NCI-H2029 (cell line): ENCODE measurements around the gene MARF1.
"Not testable (repeated sequence)": the region's sequence is repeated elsewhere in the genome, so short reads cannot be mapped to it uniquely, and the experiment has no call there.

Experiments used
- DNase-seq: peaks from one replicate; lab custom pipeline; 2025; lab: John Stamatoyannopoulos, UW

Gene MARF1, protein sequence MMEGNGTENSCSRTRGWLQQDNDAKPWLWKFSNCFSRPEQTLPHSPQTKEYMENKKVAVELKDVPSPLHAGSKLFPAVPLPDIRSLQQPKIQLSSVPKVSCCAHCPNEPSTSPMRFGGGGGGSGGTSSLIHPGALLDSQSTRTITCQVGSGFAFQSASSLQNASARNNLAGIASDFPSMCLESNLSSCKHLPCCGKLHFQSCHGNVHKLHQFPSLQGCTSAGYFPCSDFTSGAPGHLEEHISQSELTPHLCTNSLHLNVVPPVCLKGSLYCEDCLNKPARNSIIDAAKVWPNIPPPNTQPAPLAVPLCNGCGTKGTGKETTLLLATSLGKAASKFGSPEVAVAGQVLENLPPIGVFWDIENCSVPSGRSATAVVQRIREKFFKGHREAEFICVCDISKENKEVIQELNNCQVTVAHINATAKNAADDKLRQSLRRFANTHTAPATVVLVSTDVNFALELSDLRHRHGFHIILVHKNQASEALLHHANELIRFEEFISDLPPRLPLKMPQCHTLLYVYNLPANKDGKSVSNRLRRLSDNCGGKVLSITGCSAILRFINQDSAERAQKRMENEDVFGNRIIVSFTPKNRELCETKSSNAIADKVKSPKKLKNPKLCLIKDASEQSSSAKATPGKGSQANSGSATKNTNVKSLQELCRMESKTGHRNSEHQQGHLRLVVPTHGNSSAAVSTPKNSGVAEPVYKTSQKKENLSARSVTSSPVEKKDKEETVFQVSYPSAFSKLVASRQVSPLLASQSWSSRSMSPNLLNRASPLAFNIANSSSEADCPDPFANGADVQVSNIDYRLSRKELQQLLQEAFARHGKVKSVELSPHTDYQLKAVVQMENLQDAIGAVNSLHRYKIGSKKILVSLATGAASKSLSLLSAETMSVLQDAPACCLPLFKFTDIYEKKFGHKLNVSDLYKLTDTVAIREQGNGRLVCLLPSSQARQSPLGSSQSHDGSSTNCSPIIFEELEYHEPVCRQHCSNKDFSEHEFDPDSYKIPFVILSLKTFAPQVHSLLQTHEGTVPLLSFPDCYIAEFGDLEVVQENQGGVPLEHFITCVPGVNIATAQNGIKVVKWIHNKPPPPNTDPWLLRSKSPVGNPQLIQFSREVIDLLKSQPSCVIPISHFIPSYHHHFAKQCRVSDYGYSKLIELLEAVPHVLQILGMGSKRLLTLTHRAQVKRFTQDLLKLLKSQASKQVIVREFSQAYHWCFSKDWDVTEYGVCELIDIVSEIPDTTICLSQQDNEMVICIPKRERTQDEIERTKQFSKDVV (N-terminal part only)

GRCh38 chr16:15643048-15643945 is at the start of gene MARF1:
TSS of gene MARF1 (minus strand) at chr16:15643154. CDS start at chr16:15639233, 3,921 bp downstream.
- DNase-seq: peak; percentile 95

GRCh38 chr16:15692508-15692907 is 49.6 kb upstream of the MARF1 start:
- DNase-seq: not testable (repeated sequence)

- no peak for DNase-seq
Observed at GRCh38 chr16:15691046-15691445, 48.1 kb upstream of the MARF1 start.

- no peak for DNase-seq
Observed at GRCh38 chr16:15690296-15690695, 47.3 kb upstream of the MARF1 start.

- DNase-seq: no peak
Observed at GRCh38 chr16:15689290-15689689, 46.3 kb upstream of the MARF1 start.

- DNase-seq: no peak
Observed at GRCh38 chr16:15686287-15686686, 43.3 kb upstream of the MARF1 start.

- no peak for DNase-seq
Observed at GRCh38 chr16:15682105-15682570, 39.2 kb upstream of the MARF1 start.

DNA sequence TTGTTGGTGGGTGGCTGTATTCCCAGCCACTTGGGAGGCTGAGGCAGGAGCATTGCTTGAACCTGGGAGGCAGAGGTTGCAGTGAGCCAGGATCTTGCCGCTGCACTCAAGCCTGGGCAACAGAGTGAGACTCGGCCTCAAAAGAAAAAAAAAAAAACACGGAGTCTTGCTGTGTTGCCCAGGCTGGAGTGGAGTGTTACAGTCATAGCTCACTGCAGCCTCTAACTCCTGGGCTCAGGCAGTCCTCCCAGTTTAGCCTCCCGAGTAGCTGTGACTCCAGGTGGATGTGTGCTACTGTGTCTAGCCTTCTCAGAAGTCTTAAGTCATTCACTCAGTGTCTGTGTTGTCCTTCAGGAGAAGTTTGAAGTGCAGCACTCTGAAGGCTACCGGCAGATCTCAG is 34.5 kb upstream of the MARF1 start:
- no peak for DNase-seq

GRCh38 chr16:15676506-15676905 is 33.6 kb upstream of the MARF1 start:
- DNase-seq: no peak

DNA sequence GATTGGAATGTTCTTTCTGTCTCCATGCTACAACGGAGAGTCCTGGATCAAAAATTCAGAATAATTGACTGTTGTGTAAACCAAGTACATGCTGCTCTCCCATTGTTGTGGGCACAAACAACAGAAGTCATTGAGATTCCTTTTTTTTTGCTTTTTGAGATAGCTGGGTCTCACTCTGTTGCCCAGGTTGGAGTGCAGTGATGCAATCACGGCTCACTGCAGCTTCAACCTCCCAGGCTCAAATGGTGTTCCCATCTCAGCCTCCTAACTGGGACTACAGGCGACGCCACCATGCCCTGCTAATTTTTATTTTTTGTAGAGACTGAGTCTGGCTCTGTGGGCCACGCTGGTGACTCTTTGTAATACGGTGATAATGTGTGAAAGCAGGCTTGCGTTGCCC is 31.6 kb upstream of the MARF1 start:
- DNase-seq: no peak

DNA sequence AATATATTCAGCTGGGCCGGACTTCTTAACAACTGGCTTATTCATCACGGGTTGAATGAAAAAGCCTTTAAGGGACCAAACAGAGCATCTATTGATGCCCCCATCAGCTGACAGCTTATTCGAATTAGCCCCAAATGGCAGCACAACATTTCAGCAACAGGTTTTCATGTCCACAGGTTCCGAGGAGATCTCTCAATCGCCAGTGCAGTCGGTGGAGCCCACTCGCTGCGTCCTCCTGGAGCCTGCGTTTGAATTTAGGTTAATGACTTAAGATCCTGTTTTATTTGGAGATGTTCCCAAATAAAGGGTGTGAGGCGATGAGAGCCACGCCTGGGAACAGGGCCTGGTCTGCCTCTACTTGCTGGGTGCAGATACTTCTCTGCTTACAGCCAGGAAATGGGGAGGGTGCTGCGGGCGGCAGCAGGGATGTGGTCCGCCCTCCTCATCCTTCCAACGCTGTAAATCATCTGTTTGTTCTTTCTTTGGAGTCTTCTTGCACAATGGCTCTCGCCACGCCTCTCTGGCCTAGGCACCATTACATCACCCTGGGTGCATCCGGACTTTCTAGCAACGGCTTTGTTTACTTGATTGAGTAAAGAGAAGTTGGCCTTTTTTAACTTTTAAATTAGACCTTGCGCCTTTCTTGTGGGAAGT is 29.7 kb upstream of the MARF1 start:
- peak; percentile 96 for DNase-seq

DNA sequence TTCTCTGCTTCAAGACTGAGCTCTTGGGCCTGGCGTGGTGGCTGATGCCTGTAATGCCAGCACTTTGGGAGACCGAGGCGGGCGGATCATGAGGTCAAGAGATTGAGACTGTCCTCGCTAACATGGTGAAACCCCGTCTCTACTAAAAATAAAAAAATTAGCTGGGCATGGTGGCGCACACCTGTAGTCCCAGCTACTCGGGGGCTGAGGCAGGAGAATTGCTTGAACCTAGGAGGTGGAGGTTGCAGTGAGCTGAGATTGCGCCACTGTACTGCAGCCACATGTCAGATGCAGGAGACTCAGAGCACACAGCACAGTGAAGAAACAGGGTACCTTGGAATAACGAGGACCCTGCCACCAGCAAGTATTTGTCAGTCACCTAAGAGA is 29.2 kb upstream of the MARF1 start:
- not testable (repeated sequence) for DNase-seq

- DNase-seq: peak; percentile 71
Observed at GRCh38 chr16:15671530-15672117, 28.7 kb upstream of the MARF1 start.

GRCh38 chr16:15667091-15667742 is 24.3 kb upstream of the MARF1 start:
- DNase-seq: no peak

GRCh38 chr16:15665107-15665506 is 22.2 kb upstream of the MARF1 start:
- no peak for DNase-seq

DNA sequence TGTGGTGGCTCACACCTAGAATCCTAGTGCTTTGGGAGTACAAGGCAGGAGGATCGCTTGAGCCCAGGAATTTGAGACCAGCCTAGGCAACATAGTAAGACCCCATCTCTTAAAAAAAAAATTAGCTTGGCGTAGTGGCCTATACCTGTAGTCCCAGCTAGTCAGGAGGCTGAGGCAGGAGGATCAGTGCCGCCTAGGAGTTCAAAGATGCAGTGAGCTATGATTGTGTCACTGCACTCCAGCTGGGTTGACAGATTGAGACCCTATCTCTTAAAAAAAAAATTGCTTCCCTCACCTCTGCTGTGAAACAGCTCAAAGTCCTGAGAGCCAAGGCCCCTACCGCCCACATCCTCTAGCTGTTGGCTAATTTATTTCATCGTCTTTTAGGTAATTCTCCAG is 17.2 kb upstream of the MARF1 start:
- DNase-seq: no peak

DNA sequence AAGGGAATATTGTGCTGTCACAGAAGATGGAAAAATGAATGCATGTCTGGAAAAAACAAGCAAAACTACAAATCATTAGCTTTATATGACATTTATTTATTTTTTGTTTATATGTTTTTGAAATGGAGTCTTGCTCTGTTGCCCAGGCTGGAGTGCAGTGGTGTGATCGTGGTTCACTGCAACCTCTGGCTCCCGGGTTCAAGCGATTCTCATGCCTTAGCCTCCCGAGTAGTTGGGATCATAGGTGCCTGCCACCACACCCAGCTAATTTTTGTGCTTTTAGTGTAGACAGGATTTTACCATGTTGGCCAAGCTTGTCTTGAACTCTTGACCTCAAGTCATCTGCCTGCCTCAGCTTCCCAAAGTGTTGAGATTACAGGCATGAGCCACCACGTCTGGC is 15.6 kb upstream of the MARF1 start:
- no peak for DNase-seq

GRCh38 chr16:15658149-15658548 is 15.2 kb upstream of the MARF1 start:
- DNase-seq: no peak

DNA sequence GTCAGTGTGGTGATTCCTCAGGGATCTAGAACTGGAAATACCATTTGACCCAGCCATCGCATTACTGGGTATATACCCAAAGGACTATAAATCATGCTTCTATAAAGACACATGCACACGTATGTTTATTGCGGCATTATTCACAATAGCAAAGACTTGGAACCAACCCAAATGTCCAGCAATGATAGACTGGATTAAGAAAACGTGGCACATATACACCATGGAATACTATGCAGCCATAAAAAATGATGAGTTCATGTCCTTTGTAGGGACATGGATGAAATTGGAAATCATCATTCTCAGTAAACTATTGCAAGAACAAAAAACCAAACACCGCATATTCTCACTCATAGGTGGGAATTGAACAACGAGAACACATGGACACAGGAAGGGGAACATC is 12.6 kb upstream of the MARF1 start:
- not testable (repeated sequence) for DNase-seq

DNA sequence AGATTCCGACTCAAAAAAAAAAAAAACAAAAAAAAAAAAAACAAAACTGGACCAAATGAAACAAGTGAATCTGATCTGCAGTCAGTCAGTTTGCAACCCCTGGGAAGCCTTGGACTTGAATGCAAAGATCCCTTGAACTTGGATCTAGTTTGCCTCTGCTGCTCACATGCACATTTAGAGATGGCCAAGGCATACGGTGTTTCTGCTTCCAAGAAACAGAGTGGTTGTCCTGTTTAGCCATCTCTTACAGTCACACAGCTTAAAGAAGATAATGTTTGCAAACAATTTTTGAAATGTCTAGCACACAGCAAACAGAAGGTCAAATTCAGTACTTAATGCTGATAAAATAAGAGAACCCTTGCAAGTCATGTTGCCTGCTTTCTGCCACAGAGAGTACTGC is 11.6 kb upstream of the MARF1 start:
- no peak for DNase-seq
